Mesendoderm (in vitro differentiated cells): ENCODE results near the gene PHYKPL.
A peak's percentile ranks its signal among the peaks of the same experiment; 100 is the strongest.

Experiments
- DNase-seq: peaks from one replicate; pipeline ENCODE4 v3.0.0; 2013
- H2AK5ac ChIP-seq: 2 replicates; pipeline ENCODE4 v1.6.1; 2013; ENCODE audit warnings: low read length, inconsistent platforms
- H2BK120ac ChIP-seq: 2 replicates; pipeline ENCODE4 v1.6.1; 2013; ENCODE audit warnings: low read depth, mild to moderate bottlenecking, low read length, moderate library complexity, mixed read lengths
- H2BK15ac ChIP-seq: replicated peaks from 2 replicates; pipeline ENCODE4 v1.6.1; 2013; ENCODE audit warnings: low read depth, mild to moderate bottlenecking, moderate library complexity
- H2BK5ac ChIP-seq: 2 replicates; pipeline ENCODE4 v1.6.1; 2013; ENCODE audit warnings: low read length, inconsistent platforms
- H3K18ac ChIP-seq: 2 replicates; pipeline ENCODE4 v1.6.1; 2013; ENCODE audit warnings: mild to moderate bottlenecking, low read length, mixed read lengths
- H3K23ac ChIP-seq: one replicate; pipeline ENCODE4 v1.6.1; 2013; ENCODE audit warnings: low read length
- H3K27ac ChIP-seq: 2 replicates; pipeline ENCODE4 v1.5.1; 2013; ENCODE audit warnings: low read depth, mild to moderate bottlenecking, inconsistent platforms, low read length, moderate library complexity
- H3K27me3 ChIP-seq: 2 replicates; pipeline ENCODE4 v1.6.1; 2013; ENCODE audit warnings: low read length, control low read depth, mild to moderate bottlenecking, inconsistent platforms; ENCODE audit not compliant: insufficient read depth, poor library complexity
- H3K36me3 ChIP-seq: 2 replicates; pipeline ENCODE4 v1.6.1; 2013; ENCODE audit warnings: low read length, inconsistent platforms; ENCODE audit not compliant: control insufficient read depth, insufficient read depth
- H3K4ac ChIP-seq: one replicate; pipeline ENCODE4 v1.6.1; 2013; ENCODE audit warnings: low read depth, mild to moderate bottlenecking, low read length, moderate library complexity
- H3K4me1 ChIP-seq: 2 replicates; pipeline ENCODE4 v1.6.1; 2013; ENCODE audit warnings: low read depth, low read length, inconsistent platforms; ENCODE audit not compliant: control insufficient read depth
- H3K4me2 ChIP-seq: 2 replicates; pipeline ENCODE4 v1.6.1; 2013; ENCODE audit warnings: low read length
- H3K4me3 ChIP-seq: 2 replicates; pipeline ENCODE4 v1.5.1; 2013; ENCODE audit warnings: mild to moderate bottlenecking, low read length
- H3K56ac ChIP-seq: one replicate; pipeline ENCODE4 v1.6.1; 2013; ENCODE audit warnings: low read length
- H3K79me1 ChIP-seq: 2 replicates; pipeline ENCODE4 v1.6.1; 2013; ENCODE audit warnings: low read length, inconsistent platforms
- H3K79me2 ChIP-seq: 2 replicates; pipeline ENCODE4 v1.6.1; 2013; ENCODE audit warnings: mild to moderate bottlenecking, low read length; ENCODE audit not compliant: control insufficient read depth, insufficient read depth
- H3K9ac ChIP-seq: 2 replicates; pipeline ENCODE4 v1.6.1; 2013; ENCODE audit warnings: low read length, inconsistent platforms
- H4K5ac ChIP-seq: one replicate; pipeline ENCODE4 v1.6.1; 2013; ENCODE audit warnings: low read length
- H4K8ac ChIP-seq: one replicate; pipeline ENCODE4 v1.6.1; 2013; ENCODE audit warnings: low read depth, mild to moderate bottlenecking, control low read depth, low read length, moderate library complexity
- WGBS: extraction: QIAGEN DNeasy Blood & Tissue Kit; methylation state at CpG from one replicate; pipeline ENCODE4 v1.1.7; 2013; ENCODE audit warnings: low lambda C conversion rate, missing lambda C conversion rate; ENCODE audit not compliant: insufficient coverage; ENCODE audit errors: extremely low coverage; 5-methylcytosine and 5-hydroxymethylcytosine counted together

Gene PHYKPL

DNA sequence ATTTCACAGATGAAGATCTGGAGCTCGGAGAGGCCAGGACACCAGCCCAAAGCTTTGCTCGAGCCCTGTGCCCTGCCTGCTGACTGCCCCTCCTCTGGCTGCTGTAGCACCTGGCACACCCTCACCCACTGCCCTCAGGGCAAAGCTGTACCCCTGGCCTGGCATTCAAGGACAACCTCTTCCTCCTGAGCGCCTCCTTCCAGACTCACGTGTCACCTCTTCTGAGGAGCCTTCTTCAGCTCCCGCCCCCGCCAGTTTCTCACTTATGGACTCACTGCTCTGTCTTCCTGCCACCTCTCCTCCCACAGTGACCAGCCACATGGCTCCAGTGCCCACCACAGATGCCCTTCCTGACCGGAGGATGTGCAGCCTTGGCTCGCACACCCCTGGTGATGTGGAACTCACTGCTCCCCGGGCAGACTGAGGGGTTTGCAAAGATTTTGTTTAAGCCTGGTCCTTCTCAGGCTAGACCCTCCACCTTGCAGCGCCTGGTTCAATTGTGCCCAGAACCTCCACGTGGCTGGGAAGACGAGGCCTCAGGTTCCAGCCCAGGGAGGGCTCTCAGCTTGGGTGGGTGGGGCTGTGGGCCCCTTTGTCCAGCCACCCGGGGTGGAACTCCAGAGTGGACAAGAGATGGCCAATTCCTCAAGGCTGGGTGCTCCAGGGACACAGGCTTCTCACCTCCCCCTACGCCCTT lies 46.6 kb upstream of the PHYKPL start:
- H4K8ac ChIP-seq, result no peak overlapping the region
- H3K4me3 ChIP-seq, result no peak overlapping the region
- no peak overlapping the region for H2BK120ac ChIP-seq
- H3K27me3 ChIP-seq, result no peaks in the 10 kb centered on the region
- H3K4me2 ChIP-seq, result no peak overlapping the region
- no peak overlapping the region for H3K18ac ChIP-seq
- no peaks in the 10 kb centered on the region for H3K4me1 ChIP-seq
- no CpG with 5 or more reads among the region's 14 CpGs for WGBS
- no peak overlapping the region for H4K5ac ChIP-seq
- H3K56ac ChIP-seq, result peak overlapping the region; percentile 67
- H3K4ac ChIP-seq, result no peak overlapping the region
- no peaks in the 10 kb centered on the region for H3K36me3 ChIP-seq
- no peak for DNase-seq
- H3K79me1 ChIP-seq, result no peaks in the 10 kb centered on the region
- H3K9ac ChIP-seq, result no peak overlapping the region
- H3K23ac ChIP-seq, result no peak overlapping the region
- H2AK5ac ChIP-seq, result no peak overlapping the region
- H2BK5ac ChIP-seq, result no peak overlapping the region
- no peaks in the 10 kb centered on the region for H3K79me2 ChIP-seq
- H2BK15ac ChIP-seq, result no peak overlapping the region
- no peak overlapping the region for H3K27ac ChIP-seq

- no peak overlapping the region for H2AK5ac ChIP-seq
These were observed 45.9 kb upstream of the PHYKPL start for GRCh38 chr5:178278358-178279023.

GRCh38 chr5:178277866-178278265 lies 45.3 kb upstream of the PHYKPL start:
- Histone ChIP-seq H3K9ac (no peak overlapping the region), H3K27ac (no peak overlapping the region), H2AK5ac (no peak overlapping the region), H4K5ac (no peak overlapping the region), H2BK15ac (no peak overlapping the region), H3K27me3 (no peaks in the 10 kb centered on the region), H2BK120ac (no peak overlapping the region), H3K56ac (no peak overlapping the region), H3K36me3 (no peaks in the 10 kb centered on the region), H3K23ac (no peak overlapping the region), H3K79me2 (no peaks in the 10 kb centered on the region), H3K4ac (no peak overlapping the region), H3K4me3 (no peak overlapping the region), H3K4me1 (no peaks in the 10 kb centered on the region), H2BK5ac (no peak overlapping the region), H3K18ac (no peak overlapping the region), H3K4me2 (no peak overlapping the region), H4K8ac (no peak overlapping the region), H3K79me1 (no peaks in the 10 kb centered on the region)
- WGBS, result no CpG with 5 or more reads among the region's 12 CpGs
- DNase-seq, result no peak

More at GRCh38 chr5:178278358-178279023, 45.9 kb upstream of the PHYKPL start:
- Histone ChIP-seq H3K79me2 (no peaks in the 10 kb centered on the region), H3K56ac (peak overlapping the region; percentile 47), H3K4ac (no peak overlapping the region), H4K8ac (no peak overlapping the region), H3K4me1 (no peaks in the 10 kb centered on the region), H2BK120ac (no peak overlapping the region), H3K18ac (no peak overlapping the region), H3K27ac (no peak overlapping the region), H3K79me1 (no peaks in the 10 kb centered on the region), H3K36me3 (no peaks in the 10 kb centered on the region), H2BK5ac (no peak overlapping the region), H3K4me3 (no peak overlapping the region), H3K23ac (no peak overlapping the region), H3K27me3 (no peaks in the 10 kb centered on the region), H2BK15ac (no peak overlapping the region), H3K4me2 (no peak overlapping the region), H3K9ac (no peak overlapping the region), H4K5ac (no peak overlapping the region)
- no CpG with 5 or more reads among the region's 18 CpGs for WGBS
- no peak for DNase-seq

GRCh38 chr5:178277346-178277745 lies 44.7 kb upstream of the PHYKPL start:
- Histone ChIP-seq H3K4me3 (no peak overlapping the region), H4K5ac (no peak overlapping the region), H4K8ac (no peak overlapping the region), H3K56ac (no peak overlapping the region), H2BK5ac (no peak overlapping the region), H3K23ac (no peak overlapping the region), H3K18ac (no peak overlapping the region), H2BK120ac (no peak overlapping the region), H3K27ac (no peak overlapping the region), H3K79me1 (no peaks in the 10 kb centered on the region), H3K79me2 (no peaks in the 10 kb centered on the region), H3K4ac (no peak overlapping the region), H3K4me2 (no peak overlapping the region), H2BK15ac (no peak overlapping the region), H3K27me3 (no peaks in the 10 kb centered on the region), H2AK5ac (no peak overlapping the region), H3K36me3 (no peaks in the 10 kb centered on the region), H3K4me1 (no peaks in the 10 kb centered on the region), H3K9ac (no peak overlapping the region)
- no peak for DNase-seq
- no CpG with 5 or more reads among the region's 9 CpGs for WGBS

DNA sequence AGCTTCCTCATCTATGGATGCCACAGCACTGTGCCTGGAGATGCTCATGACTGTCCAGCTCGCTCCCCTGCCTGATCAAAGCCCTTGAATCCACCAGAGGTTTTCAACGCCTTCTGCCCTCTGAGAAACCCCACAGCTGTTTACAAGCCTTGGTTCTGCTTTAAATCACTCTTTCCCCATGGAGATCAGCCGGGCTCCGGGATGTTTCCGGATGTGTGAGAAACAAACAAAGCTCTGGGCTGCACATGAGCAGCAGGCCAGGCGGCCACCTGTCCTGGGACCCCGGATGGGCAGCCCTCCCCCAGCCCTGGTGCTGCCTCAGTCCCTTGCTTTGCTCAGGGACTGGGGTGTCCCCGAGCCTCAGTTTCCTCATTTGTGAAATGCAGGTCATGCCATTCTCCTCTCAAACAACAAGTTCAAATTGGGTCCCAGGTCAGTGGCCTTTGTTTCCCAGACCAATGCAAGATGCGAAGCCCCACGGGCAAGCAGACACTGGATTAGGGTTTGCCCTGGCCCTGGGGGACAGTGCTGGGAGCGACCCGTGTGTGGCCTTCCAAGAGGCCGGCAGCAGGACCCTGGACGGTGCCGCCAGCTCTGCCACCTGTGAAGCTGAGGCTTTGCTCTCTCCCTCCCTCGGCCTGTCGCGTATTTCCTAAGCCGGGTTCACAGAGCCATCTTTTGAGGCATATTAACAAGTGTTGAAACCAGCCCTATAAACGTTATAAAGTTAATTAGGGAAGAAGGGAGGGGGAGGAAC lies 42.4 kb upstream of the PHYKPL start:
- H2BK15ac ChIP-seq, result no peak overlapping the region
- WGBS, result no CpG with 5 or more reads among the region's 20 CpGs
- no peak overlapping the region for H4K5ac ChIP-seq
- no peaks in the 10 kb centered on the region for H3K36me3 ChIP-seq
- H3K4me1 ChIP-seq, result no peaks in the 10 kb centered on the region
- no peaks in the 10 kb centered on the region for H3K79me1 ChIP-seq
- H2AK5ac ChIP-seq, result no peak overlapping the region
- H3K27me3 ChIP-seq, result no peaks in the 10 kb centered on the region
- H3K4me2 ChIP-seq, result no peak overlapping the region
- no peak overlapping the region for H3K23ac ChIP-seq
- no peaks in the 10 kb centered on the region for H3K79me2 ChIP-seq
- H3K56ac ChIP-seq, result no peak overlapping the region
- no peak overlapping the region for H2BK5ac ChIP-seq
- no peak overlapping the region for H3K27ac ChIP-seq
- no peak overlapping the region for H3K4ac ChIP-seq
- H2BK120ac ChIP-seq, result no peak overlapping the region
- H3K4me3 ChIP-seq, result no peak overlapping the region
- no peak overlapping the region for H4K8ac ChIP-seq
- no peak overlapping the region for H3K9ac ChIP-seq
- H3K18ac ChIP-seq, result no peak overlapping the region
- DNase-seq, result no peak
